Mammary epithelial cell (primary cell): ENCODE results near the gene MXRA8.

ENCODE experiments used
- EZH2 ChIP-seq: IDR thresholded peaks from 2 replicates; pipeline ENCODE4 v1.6.1; 2012; ENCODE audit warnings: low read length, inconsistent platforms, borderline replicate concordance
- TF ChIP-seq, protein P1 (sequence below), 2 donors: IDR thresholded peaks in 1 of 2; conservative IDR thresholded peaks in 1 of 2; 2 replicates each; pipeline ENCODE4 v1.5.1; 2011 to 2012; ENCODE audit warnings: inconsistent platforms in 2 of 2, low read length in 2 of 2, mild to moderate bottlenecking in 2 of 2, control low read depth in 1 of 2, low read depth in 1 of 2; ENCODE audit not compliant: insufficient read depth in 1 of 2; ENCODE audit errors: extremely low read depth in 1 of 2

DNA sequence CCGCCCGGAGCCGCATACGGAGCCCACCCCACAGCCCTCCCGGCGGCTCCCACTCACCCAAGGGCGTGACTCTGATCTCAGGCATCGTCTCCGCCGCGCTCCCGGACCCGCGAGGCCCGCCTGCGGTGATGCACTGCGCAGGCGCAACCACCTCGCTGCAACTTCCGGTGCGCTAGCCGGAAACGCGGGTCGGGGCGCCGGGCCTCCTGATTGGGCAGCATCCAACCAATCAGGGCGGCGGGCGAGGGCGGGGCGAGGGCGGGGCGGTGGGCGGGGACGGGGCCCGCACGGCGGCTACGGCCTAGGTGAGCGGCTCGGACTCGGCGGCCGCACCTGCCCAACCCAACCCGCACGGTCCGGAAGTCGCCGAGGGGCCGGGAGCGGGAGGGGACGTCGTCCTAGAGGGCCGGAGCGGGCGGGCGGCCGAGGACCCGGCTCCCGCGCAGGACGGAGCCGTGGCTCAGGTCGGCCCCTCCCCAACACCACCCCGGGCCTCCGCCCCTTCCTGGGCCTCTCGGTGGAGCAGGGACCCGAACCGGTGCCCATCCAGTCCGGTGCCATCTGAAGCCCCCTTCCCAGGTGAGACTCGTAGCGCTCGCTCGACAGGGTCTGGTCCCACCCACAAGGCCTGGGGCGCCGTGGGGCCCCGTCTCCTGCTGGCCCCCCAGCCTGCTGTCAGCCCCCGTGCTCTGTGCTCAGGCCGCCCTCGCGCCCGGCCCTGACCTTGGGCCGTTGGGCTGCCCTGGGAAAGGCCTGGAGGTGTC, 33.6 kb downstream of the MXRA8 start, which contains the start of the genes CPTP and INTS11:
- TF ChIP-seq, protein P1, sequence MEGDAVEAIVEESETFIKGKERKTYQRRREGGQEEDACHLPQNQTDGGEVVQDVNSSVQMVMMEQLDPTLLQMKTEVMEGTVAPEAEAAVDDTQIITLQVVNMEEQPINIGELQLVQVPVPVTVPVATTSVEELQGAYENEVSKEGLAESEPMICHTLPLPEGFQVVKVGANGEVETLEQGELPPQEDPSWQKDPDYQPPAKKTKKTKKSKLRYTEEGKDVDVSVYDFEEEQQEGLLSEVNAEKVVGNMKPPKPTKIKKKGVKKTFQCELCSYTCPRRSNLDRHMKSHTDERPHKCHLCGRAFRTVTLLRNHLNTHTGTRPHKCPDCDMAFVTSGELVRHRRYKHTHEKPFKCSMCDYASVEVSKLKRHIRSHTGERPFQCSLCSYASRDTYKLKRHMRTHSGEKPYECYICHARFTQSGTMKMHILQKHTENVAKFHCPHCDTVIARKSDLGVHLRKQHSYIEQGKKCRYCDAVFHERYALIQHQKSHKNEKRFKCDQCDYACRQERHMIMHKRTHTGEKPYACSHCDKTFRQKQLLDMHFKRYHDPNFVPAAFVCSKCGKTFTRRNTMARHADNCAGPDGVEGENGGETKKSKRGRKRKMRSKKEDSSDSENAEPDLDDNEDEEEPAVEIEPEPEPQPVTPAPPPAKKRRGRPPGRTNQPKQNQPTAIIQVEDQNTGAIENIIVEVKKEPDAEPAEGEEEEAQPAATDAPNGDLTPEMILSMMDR (conservative IDR thresholded peaks at IDR 0.05 in 1 of 2, IDR thresholded peaks at IDR 0.05 in 1 of 2; ENCODE audit: extremely low read depth in 1 of 2, insufficient read depth in 1 of 2, low read depth in 1 of 2, low read length in 2 of 2) = no peak
- TF ChIP-seq EZH2 = no peak
